Stimulated activated CD8-positive, alpha-beta memory T cell treated with anti-CD3 and anti-CD28 coated beads, Interleukin-15, amount 100 ng/mL, for 48 hours (primary cell): ENCODE data around the gene NUDT14.

Source experiments
- DNase-seq, 2 donors: peaks; one replicate each; pipeline ENCODE4 v3.0.0-alpha.2; 2020; ENCODE audit warnings: low read depth in 2 of 2

NUDT14 gene

GRCh38 chr14:105199093-105199492 is 18.0 kb upstream of the NUDT14 start:
- no peak for DNase-seq

- no peak for DNase-seq
Measured at GRCh38 chr14:105198588-105198987, 17.5 kb upstream of the NUDT14 start.

- no peak for DNase-seq
Measured at GRCh38 chr14:105197211-105197641, 16.1 kb upstream of the NUDT14 start.

- no peak for DNase-seq
Measured at GRCh38 chr14:105196265-105196960, 15.3 kb upstream of the NUDT14 start.

GRCh38 chr14:105195522-105196264 is 14.6 kb upstream of the NUDT14 start:
- DNase-seq, result no peak

- DNase-seq, result no peak
Measured at GRCh38 chr14:105195051-105195450, 13.9 kb upstream of the NUDT14 start.

GRCh38 chr14:105193916-105194782 is 13.0 kb upstream of the NUDT14 start:
- peak in 1 of 2 donors; percentile 30 for DNase-seq

- DNase-seq, result peak in 1 of 2 donors; percentile 28
Measured at GRCh38 chr14:105192866-105193731, 12.0 kb upstream of the NUDT14 start.

GRCh38 chr14:105187935-105188524 is 6.9 kb upstream of the NUDT14 start:
- DNase-seq, result no peak

GRCh38 chr14:105187116-105187515 is 6.0 kb upstream of the NUDT14 start:
- DNase-seq, result no peak

GRCh38 chr14:105185973-105186372 is 4.9 kb upstream of the NUDT14 start:
- DNase-seq, result no peak

GRCh38 chr14:105185001-105185400 is 3.9 kb upstream of the NUDT14 start:
- DNase-seq, result no peak

GRCh38 chr14:105184461-105184860 is 3.3 kb upstream of the NUDT14 start:
- DNase-seq, result no peak

GRCh38 chr14:105182296-105183020 is 1.3 kb upstream of the NUDT14 start:
- no peak for DNase-seq

- no peak for DNase-seq
Measured at GRCh38 chr14:105181549-105182295, 610 bp upstream of the NUDT14 start.

- no peak for DNase-seq
Measured at GRCh38 chr14:105179191-105179590, 1.9 kb downstream of the NUDT14 start.

GRCh38 chr14:105178868-105179140 is 2.3 kb downstream of the NUDT14 start:
- no peak for DNase-seq

- no peak for DNase-seq
Measured at GRCh38 chr14:105178069-105178867, 2.8 kb downstream of the NUDT14 start.

- DNase-seq, result no peak
Measured at GRCh38 chr14:105177082-105177481, 4.0 kb downstream of the NUDT14 start.
